Activated naive CD4-positive, alpha-beta T cell treated with Interleukin-2 at 50 U/mL for 16 hours (primary cell): ENCODE data around the gene KCTD7.
"Not testable (repeated sequence)": the region's sequence is repeated elsewhere in the genome, so short reads cannot be mapped to it uniquely, and the experiment has no call there.

ENCODE experiments used
- DNase-seq: peaks from one replicate; pipeline ENCODE4 v3.0.0-alpha.2; 2020

Gene KCTD7

GRCh38 chr7:66683770-66684123 is 55.1 kb downstream of the KCTD7 start:
- DNase-seq, result no peak

- DNase-seq, result not testable (repeated sequence)
Observed at GRCh38 chr7:66685663-66686062, 57.0 kb downstream of the KCTD7 start.

- DNase-seq, result no peak
Observed at GRCh38 chr7:66687186-66687585, 58.5 kb downstream of the KCTD7 start.

GRCh38 chr7:66687672-66688071 is 59.0 kb downstream of the KCTD7 start:
- DNase-seq, result not testable (repeated sequence)

- DNase-seq, result no peak
Observed at GRCh38 chr7:66689081-66689480, 60.4 kb downstream of the KCTD7 start.

- DNase-seq, result no peak
Observed at GRCh38 chr7:66693331-66693730, 64.7 kb downstream of the KCTD7 start.
